Loucy (cell line): ENCODE measurements around the gene MIEN1.

ENCODE experiments used
- H2AFZ ChIP-seq: fragments of 200-600 bp; sonication (generic); 2 replicates; pipeline ENCODE4 v1.6.0; 2016; ENCODE audit warnings: antibody characterized with exemption, mild to moderate bottlenecking, low read length, moderate library complexity
- H3F3A ChIP-seq: fragments of 200-600 bp; 2 replicates; pipeline ENCODE4 v1.6.0; 2016; ENCODE audit warnings: antibody characterized with exemption, low read depth, mild to moderate bottlenecking
- H3K27me3 ChIP-seq: fragments of 200-600 bp; sonication (generic); 2 replicates; pipeline ENCODE4 v1.6.1; 2014; ENCODE audit warnings: low read length, mild to moderate bottlenecking; ENCODE audit not compliant: insufficient read depth, poor library complexity, severe bottlenecking
- H3K36me3 ChIP-seq: fragments of 200-600 bp; sonication (generic); 2 replicates; pipeline ENCODE4 v1.6.1; 2016; ENCODE audit warnings: low read length; ENCODE audit not compliant: insufficient read depth
- H3K4me1 ChIP-seq: fragments of 200-600 bp; sonication (generic); 2 replicates; pipeline ENCODE4 v1.5.1; 2014; ENCODE audit warnings: low read length, mild to moderate bottlenecking; ENCODE audit not compliant: insufficient read depth, poor library complexity, severe bottlenecking
- H3K4me2 ChIP-seq: fragments of 200-600 bp; sonication (generic); 2 replicates; pipeline ENCODE4 v1.6.0; 2014; ENCODE audit warnings: antibody characterized with exemption, low read length, low read depth, mild to moderate bottlenecking; ENCODE audit not compliant: poor library complexity, severe bottlenecking
- H3K4me3 ChIP-seq: fragments of 200-600 bp; sonication (generic); 2 replicates; pipeline ENCODE4 v1.5.1; 2014; ENCODE audit warnings: low read length, mild to moderate bottlenecking, mixed read lengths; ENCODE audit not compliant: poor library complexity, severe bottlenecking
- H3K79me2 ChIP-seq: fragments of 200-600 bp; sonication (generic); 2 replicates; pipeline ENCODE4 v1.6.1; 2014; ENCODE audit warnings: low read length; ENCODE audit not compliant: insufficient read depth
- H3K9ac ChIP-seq: fragments of 200-600 bp; sonication (generic); 2 replicates; pipeline ENCODE4 v1.6.0; 2014; ENCODE audit warnings: mild to moderate bottlenecking, low read depth, low read length, moderate library complexity; ENCODE audit not compliant: poor library complexity, severe bottlenecking
- H3K9me2 ChIP-seq: fragments of 200-600 bp; sonication (generic); replicated peaks from 2 replicates; pipeline ENCODE4 v1.6.1; 2016; ENCODE audit warnings: low read depth, low read length, mixed read lengths
- H3K9me3 ChIP-seq: fragments of 200-600 bp; sonication (generic); 2 replicates; pipeline ENCODE4 v1.6.1; 2014; ENCODE audit warnings: mild to moderate bottlenecking, antibody characterized with exemption, low read length, low read depth; ENCODE audit not compliant: insufficient read depth
- H4K20me1 ChIP-seq: fragments of 200-600 bp; sonication (generic); 2 replicates; pipeline ENCODE4 v1.6.0; 2014; ENCODE audit warnings: antibody characterized with exemption, low read length, mild to moderate bottlenecking; ENCODE audit not compliant: insufficient read depth, poor library complexity, severe bottlenecking
- CTCF ChIP-seq: fragments of 200-600 bp; sonication (generic); conservative IDR thresholded peaks from 2 replicates; pipeline ENCODE4 v1.5.1; 2014; ENCODE audit warnings: mild to moderate bottlenecking, antibody characterized with exemption, low read length
- EZH2phosphoT487 ChIP-seq: fragments of 200-600 bp; IDR thresholded peaks from 2 replicates; pipeline ENCODE4 v1.6.1; 2018; ENCODE audit warnings: antibody characterized with exemption, mild to moderate bottlenecking, moderate library complexity, borderline replicate concordance

Gene MIEN1

GRCh38 chr17:39772415-39772814, 42.1 kb upstream of the MIEN1 start:
- Histone ChIP-seq H3K9ac (no peak overlapping the region), H3K4me2 (no peak overlapping the region), H3K9me3 (no peaks in the 10 kb centered on the region), H3K27me3 (peaks cover 21% of the 10 kb centered on the region), H3K9me2 (no peaks in the 10 kb centered on the region), H3K79me2 (no peaks in the 10 kb centered on the region), H3K4me3 (no peak overlapping the region), H3F3A (0 out of 2 replicates have a peak, but pooled peaks cover 4% of the 10 kb centered on the region), H2AFZ (no peak overlapping the region), H4K20me1 (no peaks in the 10 kb centered on the region), H3K36me3 (no peaks in the 10 kb centered on the region), H3K4me1 (peaks cover 25% of the 10 kb centered on the region)
- no peak for TF ChIP-seq EZH2phosphoT487
- TF ChIP-seq CTCF, result no peak

GRCh38 chr17:39769974-39770587, 39.7 kb upstream of the MIEN1 start:
- H3K4me1 ChIP-seq, result peaks cover 25% of the 10 kb centered on the region
- no peaks in the 10 kb centered on the region for H4K20me1 ChIP-seq
- no peak overlapping the region for H2AFZ ChIP-seq
- peak overlapping the region; percentile 34 for H3K4me2 ChIP-seq
- TF ChIP-seq CTCF, result no peak
- no peak for TF ChIP-seq EZH2phosphoT487
- H3F3A ChIP-seq, result 0 out of 2 replicates have a peak, but pooled peaks cover 4% of the 10 kb centered on the region
- H3K4me3 ChIP-seq, result no peak overlapping the region
- H3K36me3 ChIP-seq, result no peaks in the 10 kb centered on the region
- no peaks in the 10 kb centered on the region for H3K79me2 ChIP-seq
- no peaks in the 10 kb centered on the region for H3K9me2 ChIP-seq
- peaks cover 3% of the 10 kb centered on the region for H3K27me3 ChIP-seq
- no peak overlapping the region for H3K9ac ChIP-seq
- no peaks in the 10 kb centered on the region for H3K9me3 ChIP-seq

- no peaks in the 10 kb centered on the region for H3K79me2 ChIP-seq
- H3K36me3 ChIP-seq, result no peaks in the 10 kb centered on the region
- 0 out of 2 replicates have a peak, but pooled peaks cover 4% of the 10 kb centered on the region for H3F3A ChIP-seq
These were observed 36.8 kb upstream of the MIEN1 start for GRCh38 chr17:39767147-39767546.

More at GRCh38 chr17:39767147-39767546, 36.8 kb upstream of the MIEN1 start:
- Histone ChIP-seq H3K9me2 (no peaks in the 10 kb centered on the region), H3K4me1 (peaks cover 20% of the 10 kb centered on the region), H3K9ac (no peak overlapping the region), H3K27me3 (no peaks in the 10 kb centered on the region), H4K20me1 (no peaks in the 10 kb centered on the region), H2AFZ (no peak overlapping the region), H3K4me3 (no peak overlapping the region), H3K9me3 (no peaks in the 10 kb centered on the region), H3K4me2 (no peak overlapping the region)
- TF ChIP-seq EZH2phosphoT487, result no peak
- TF ChIP-seq CTCF, result no peak
